ENCODE results near the gene ATG12.
"Not testable (repeated sequence)": the region's sequence is repeated elsewhere in the genome, so short reads cannot be mapped to it uniquely, and the experiment has no call there.

ATG12 gene

DNA sequence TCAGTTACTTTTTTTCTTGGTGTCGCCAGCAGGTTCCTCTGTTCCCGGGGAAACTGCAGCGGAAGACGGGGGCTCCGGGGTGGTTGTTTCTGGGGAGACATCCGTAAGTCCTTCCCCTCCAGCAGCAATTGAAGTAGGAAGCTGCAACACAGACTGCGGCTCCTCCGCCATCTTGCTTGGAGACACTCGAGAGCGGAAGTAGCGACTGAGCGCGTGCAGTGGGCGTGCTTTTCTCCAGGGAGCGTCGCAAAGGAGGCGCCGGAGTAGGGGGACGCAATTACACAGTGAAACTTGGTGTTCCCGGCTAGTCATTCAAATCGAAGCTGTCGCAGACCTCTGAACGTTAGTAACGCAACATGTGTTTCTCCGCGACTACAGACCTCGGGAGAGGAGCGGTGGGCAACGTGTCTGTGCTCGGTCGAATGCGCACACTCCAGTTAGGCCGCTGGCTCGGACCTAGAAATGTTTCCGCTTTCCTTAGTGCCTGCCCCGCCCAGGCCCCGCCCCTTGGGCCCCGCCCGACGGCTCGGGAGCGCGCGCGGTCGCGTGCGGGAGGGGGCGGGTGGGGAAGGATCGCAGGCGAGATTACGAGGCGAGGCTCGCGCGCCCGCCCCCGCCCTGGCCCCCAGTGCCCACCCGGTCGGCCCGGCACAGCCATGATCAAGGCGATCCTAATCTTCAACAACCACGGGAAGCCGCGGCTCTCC is at the start of gene ATG12, which contains the start of gene AP3S1:
TSS of gene ATG12 (minus strand) at position 184 of the 707 bp plus-strand sequence. CDS start at position 171, 13 bp downstream.
TSS of gene AP3S1 (plus strand) at position 554 of the 707 bp plus-strand sequence. CDS start at position 657, 103 bp downstream.
- Mint-ChIP-seq H3K4me1 (peaks cover 21 to 50% of the 10 kb centered on the region in 2 donors), H3K27ac (peak within 1 kb of the TSS; percentile 98), H3K9me3 (no peaks in the 10 kb centered on the region), H3K36me3 (peaks cover 5 to 9% of the 10 kb centered on the region in 2 donors), H3K27me3 (no peaks in the 10 kb centered on the region), H3K4me3 (peak within 1 kb of the TSS; percentile 94 to 98)
- DNase-seq (peak; percentile 88), ATAC-seq (replicated peaks) (peak; percentile 88 to 90)

DNA sequence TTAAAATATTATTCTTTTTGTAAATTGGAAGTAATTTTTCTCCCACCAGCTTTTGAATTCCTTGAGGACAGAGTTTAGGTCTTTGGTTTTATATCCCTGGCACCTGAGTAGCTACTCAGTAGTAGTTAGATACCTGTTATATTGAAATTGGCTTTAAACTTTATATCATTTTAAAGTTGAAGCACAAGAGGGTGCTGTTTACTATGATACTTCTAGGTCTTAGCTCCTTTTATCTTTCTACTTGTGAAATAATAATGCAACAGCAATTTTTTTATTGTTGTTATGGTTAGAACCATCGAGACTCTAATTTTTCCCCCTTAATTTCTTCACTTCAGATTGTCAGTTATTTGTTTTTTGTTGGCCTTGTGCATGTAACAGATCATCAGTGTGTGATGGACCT is 46.7 kb upstream of the ATG12 start:
- no peak for DNase-seq
- no peaks in the 10 kb centered on the region for H3K27me3 Mint-ChIP-seq
- H3K4me1 Mint-ChIP-seq, result no peaks in the 10 kb centered on the region
- H3K9me3 Mint-ChIP-seq, result no peaks in the 10 kb centered on the region
- ATAC-seq (replicated peaks), result no peak
- peaks cover 0 to 10% of the 10 kb centered on the region in 2 donors for H3K36me3 Mint-ChIP-seq
- H3K27ac Mint-ChIP-seq, result no peak overlapping the region
- no peak overlapping the region for H3K4me3 Mint-ChIP-seq

DNA sequence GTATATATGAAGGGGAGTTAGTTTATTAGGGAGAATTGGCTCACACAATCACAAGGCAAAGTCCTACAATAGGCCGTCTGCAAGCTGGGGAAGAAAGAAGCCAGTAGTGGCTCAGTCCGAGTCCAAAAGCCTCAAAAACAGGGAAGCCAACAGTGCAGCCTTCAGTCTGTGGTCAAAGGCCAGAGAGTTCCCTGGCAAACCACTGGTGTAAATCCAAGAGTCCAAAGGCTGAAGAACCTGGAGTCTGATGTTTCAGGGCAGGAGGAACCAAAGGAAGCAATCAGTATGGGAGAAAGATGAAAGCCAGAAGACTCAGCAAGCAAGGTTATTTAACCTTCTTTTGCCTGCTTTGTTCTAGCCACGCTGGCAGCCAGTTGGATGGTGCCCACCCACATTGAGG is 43.8 kb upstream of the ATG12 start:
- not testable (repeated sequence) for ATAC-seq (replicated peaks); H3K4me1 Mint-ChIP-seq; H3K9me3 Mint-ChIP-seq; H3K27me3 Mint-ChIP-seq; H3K4me3 Mint-ChIP-seq; H3K27ac Mint-ChIP-seq; DNase-seq
- peaks cover 15 to 31% of the 10 kb centered on the region in 2 donors for H3K36me3 Mint-ChIP-seq

DNA sequence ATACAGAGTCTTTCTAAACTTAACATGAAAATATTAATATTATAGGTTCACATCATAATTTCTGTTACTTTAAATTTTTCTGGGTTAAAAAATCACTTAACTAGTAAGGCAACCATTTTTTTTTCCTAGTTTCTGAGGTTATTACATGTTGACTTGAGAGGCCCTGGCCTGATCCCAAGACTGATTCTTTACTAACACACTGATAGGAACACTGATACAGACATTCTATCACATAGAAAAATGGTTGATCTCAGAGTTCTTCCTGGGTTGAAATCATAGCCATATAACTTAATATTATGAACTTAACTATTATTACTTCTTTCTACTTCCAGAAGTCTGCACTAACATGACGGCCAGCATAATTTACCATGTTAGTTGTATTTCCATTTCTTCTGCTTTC is 43.3 kb upstream of the ATG12 start:
- Mint-ChIP-seq H3K27ac (no peak overlapping the region), H3K36me3 (peaks cover 18 to 36% of the 10 kb centered on the region in 2 donors), H3K4me1 (no peaks in the 10 kb centered on the region), H3K27me3 (no peaks in the 10 kb centered on the region), H3K4me3 (no peak overlapping the region), H3K9me3 (peaks cover 0 to 3% of the 10 kb centered on the region in 2 donors)
- DNase-seq, result no peak
- ATAC-seq (replicated peaks), result no peak

DNA sequence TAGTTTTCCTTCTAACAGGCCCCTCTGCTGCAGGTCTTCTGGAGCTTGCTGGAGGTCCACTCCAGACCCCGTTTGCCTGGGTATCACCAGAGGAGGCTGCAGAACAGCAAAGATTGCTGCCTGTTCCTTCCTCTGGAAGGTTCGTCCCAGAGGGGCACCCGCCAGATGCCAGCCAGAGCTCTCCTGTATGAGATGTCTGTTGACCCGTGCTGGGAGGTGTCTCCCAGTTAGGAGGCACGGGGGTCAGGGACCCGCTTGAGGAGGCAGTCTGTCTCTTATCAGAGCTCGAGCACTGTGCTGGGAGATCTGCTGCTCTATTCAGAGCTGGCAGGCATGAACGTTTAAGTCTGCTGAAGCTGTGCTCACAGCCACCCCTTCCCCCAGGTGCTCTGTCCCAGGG is 41.1 kb upstream of the ATG12 start:
- H3K9me3 Mint-ChIP-seq; DNase-seq; H3K4me3 Mint-ChIP-seq; ATAC-seq (replicated peaks); H3K27me3 Mint-ChIP-seq; H3K4me1 Mint-ChIP-seq; H3K27ac Mint-ChIP-seq: not testable (repeated sequence)
- peaks cover 35 to 55% of the 10 kb centered on the region in 2 donors for H3K36me3 Mint-ChIP-seq

DNA sequence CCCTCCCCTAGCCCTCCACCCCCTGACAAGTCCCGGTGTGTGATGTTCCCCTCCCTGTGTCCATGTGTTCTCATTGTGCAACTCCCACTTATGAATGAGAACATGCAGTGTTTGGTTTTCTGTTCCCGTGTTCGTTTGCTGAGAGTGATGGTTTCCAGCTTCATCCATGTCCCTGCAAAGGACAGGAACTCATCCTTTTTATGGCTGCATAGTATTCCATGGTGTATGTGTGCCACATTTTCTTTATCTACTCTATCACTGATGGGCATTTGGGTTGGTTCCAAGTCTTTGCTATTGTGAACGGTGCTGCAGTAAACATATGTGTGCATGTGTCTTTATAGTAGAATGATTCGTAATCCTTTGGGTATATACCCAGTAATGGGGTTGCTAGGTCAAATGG is 36.0 kb upstream of the ATG12 start:
- peaks cover 40 to 57% of the 10 kb centered on the region in 2 donors for H3K36me3 Mint-ChIP-seq
- H3K4me3 Mint-ChIP-seq; DNase-seq; H3K4me1 Mint-ChIP-seq; ATAC-seq (replicated peaks); H3K27me3 Mint-ChIP-seq; H3K27ac Mint-ChIP-seq; H3K9me3 Mint-ChIP-seq: not testable (repeated sequence)

DNA sequence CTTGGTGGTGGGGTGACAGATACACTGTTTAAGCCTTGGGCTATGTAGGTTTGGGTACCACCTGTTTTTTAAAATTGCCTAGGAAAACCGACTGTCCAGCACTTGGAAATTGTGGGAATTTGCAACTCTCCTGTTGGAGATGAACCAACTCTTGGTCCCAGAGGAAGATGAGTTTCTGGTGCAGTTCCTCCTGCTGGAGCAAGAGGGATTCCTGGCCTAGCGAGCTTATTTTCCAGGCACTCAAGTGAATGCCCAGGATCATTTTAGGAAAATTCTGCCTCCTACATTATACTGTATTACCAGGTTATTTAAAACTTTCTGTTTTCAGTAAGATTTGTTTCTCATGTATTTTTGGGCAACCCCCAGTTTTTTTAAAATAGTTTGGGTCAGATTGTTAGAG is 34.1 kb upstream of the ATG12 start:
- peaks cover 0 to 7% of the 10 kb centered on the region in 2 donors for H3K9me3 Mint-ChIP-seq
- DNase-seq, result no peak
- no peak overlapping the region for H3K4me3 Mint-ChIP-seq
- H3K36me3 Mint-ChIP-seq, result peaks cover 44 to 53% of the 10 kb centered on the region in 2 donors
- H3K4me1 Mint-ChIP-seq, result peaks cover 0 to 5% of the 10 kb centered on the region in 2 donors
- no peaks in the 10 kb centered on the region for H3K27me3 Mint-ChIP-seq
- no peak for ATAC-seq (replicated peaks)
- H3K27ac Mint-ChIP-seq, result no peak overlapping the region

DNA sequence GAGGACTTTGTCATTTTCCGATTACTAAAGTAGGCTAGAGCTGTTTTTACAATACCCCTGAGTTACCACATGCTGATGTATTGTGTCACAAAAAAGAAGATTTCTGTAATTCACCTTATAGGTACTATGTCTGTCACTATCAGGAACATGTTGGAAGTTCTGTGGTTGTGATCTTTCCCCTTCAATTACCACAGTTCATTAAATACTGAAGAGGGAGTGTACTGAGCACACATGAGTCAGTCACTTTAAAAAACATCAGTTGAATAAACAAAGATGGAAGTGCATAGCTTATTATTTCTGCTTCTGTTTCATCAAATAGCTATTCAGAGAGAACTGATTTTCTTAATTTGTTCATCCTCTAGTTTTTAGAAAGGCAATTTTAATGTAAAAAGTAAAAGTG is 32.0 kb upstream of the ATG12 start:
- H3K27me3 Mint-ChIP-seq, result no peaks in the 10 kb centered on the region
- peaks cover 0 to 3% of the 10 kb centered on the region in 2 donors for H3K9me3 Mint-ChIP-seq
- peaks cover 0 to 2% of the 10 kb centered on the region in 2 donors for H3K4me1 Mint-ChIP-seq
- H3K27ac Mint-ChIP-seq, result no peak overlapping the region
- peaks cover 31 to 38% of the 10 kb centered on the region in 2 donors for H3K36me3 Mint-ChIP-seq
- DNase-seq (no peak), ATAC-seq (replicated peaks) (no peak)
- no peak overlapping the region for H3K4me3 Mint-ChIP-seq

DNA sequence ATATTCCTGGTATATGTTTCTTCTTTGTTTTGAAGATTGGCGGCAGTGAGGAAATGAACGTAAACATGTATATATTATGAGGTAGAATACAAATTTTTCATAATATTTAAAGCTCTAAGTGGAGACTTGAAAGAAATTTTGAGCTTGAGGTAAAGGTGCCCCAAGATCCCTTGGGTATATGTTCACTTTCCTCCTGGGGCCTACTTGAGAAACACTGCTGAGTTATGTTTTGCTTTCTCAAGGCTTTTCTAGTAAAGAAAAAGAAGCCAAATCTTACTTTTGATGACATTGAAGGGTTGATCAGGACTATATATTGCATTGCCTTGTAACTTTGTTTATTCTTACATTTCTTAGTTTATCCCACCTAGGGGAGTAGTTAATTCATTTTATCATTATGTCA is 31.1 kb upstream of the ATG12 start:
- no peaks in the 10 kb centered on the region for H3K27me3 Mint-ChIP-seq
- H3K4me1 Mint-ChIP-seq, result peaks cover 0 to 2% of the 10 kb centered on the region in 2 donors
- no peak overlapping the region for H3K27ac Mint-ChIP-seq
- peaks cover 0 to 3% of the 10 kb centered on the region in 2 donors for H3K9me3 Mint-ChIP-seq
- peaks cover 24 to 29% of the 10 kb centered on the region in 2 donors for H3K36me3 Mint-ChIP-seq
- no peak overlapping the region for H3K4me3 Mint-ChIP-seq
- DNase-seq, result no peak
- ATAC-seq (replicated peaks), result no peak

DNA sequence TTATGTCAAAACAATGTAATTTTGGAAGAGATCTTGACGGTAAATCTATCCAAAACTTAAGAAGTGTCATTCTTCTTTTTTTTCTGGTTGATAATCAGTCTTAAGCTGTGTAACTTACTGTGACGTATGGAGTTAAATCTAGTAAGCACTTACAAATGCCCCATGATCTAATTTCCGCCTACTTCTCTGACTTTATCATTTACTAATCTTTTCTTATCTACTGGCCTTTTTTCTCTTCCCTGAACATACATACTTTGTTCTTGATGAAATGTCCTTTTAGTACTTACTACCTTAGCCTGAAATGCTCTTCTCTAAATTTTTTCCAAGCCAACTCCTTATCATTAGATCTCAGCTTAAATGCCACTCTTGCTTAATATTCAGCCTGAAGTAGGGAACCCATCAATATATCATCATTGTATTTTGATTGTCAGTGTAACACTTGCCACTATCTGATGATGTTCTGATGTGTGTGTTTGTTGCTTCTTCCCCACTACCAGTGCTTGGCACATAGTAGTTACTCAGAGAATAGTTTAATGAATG is 28.0 kb upstream of the ATG12 start:
- ATAC-seq (replicated peaks), result no peak
- no peak overlapping the region for H3K4me3 Mint-ChIP-seq
- H3K9me3 Mint-ChIP-seq, result no peaks in the 10 kb centered on the region
- H3K27ac Mint-ChIP-seq, result no peak overlapping the region
- no peaks in the 10 kb centered on the region for H3K27me3 Mint-ChIP-seq
- peaks cover 17 to 22% of the 10 kb centered on the region in 2 donors for H3K36me3 Mint-ChIP-seq
- no peak for DNase-seq
- H3K4me1 Mint-ChIP-seq, result peaks cover 6 to 10% of the 10 kb centered on the region in 2 donors

DNA sequence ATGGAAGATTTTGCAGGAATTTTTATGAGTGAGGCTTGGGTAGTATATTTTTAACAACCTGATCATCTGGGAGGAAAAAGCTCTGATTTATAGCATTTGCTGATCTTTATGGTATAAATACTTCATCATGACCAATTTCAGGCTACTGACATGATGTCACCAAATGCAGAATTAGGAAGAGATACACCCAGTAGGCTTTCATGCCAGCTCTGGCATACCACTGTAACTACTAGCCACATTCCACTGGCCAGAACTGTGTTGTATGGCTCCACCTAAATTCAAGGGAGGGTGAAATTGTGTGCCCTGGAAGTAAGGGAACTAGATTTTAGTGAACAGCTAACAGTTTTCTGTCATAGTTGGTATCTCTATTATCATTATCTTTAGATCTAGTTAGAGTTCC is 18.0 kb upstream of the ATG12 start:
- H3K27ac Mint-ChIP-seq, result no peak overlapping the region
- ATAC-seq (replicated peaks) (no peak), DNase-seq (no peak)
- H3K4me1 Mint-ChIP-seq, result peaks cover 16 to 31% of the 10 kb centered on the region in 2 donors
- H3K9me3 Mint-ChIP-seq, result no peaks in the 10 kb centered on the region
- no peak overlapping the region for H3K4me3 Mint-ChIP-seq
- no peaks in the 10 kb centered on the region for H3K27me3 Mint-ChIP-seq
- H3K36me3 Mint-ChIP-seq, result peaks cover 4% of the 10 kb centered on the region in 2 donors

DNA sequence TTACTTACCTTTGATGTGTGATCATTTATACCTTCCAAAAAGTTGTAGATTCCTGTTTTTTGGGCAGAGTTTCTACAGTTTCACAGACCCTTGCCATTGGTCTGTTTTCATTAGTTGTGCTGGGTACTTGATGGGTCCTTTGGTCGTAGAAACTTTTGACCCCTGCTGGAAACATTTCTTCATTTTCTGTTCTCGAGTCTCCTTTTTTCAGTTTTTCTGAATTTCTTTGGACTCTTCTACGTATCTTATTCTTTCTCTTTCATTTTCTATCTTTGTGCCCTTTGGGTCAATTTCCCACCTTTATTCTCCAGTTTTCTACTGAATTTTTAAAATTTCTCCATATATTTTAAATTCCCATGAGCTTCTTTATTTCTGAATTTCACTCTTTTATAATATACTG is 17.0 kb upstream of the ATG12 start:
- H3K27ac Mint-ChIP-seq, result no peak overlapping the region
- DNase-seq (no peak), ATAC-seq (replicated peaks) (no peak)
- H3K4me3 Mint-ChIP-seq, result peak overlapping the region; percentile 51 to 53
- H3K9me3 Mint-ChIP-seq, result peaks cover 7% of the 10 kb centered on the region in 2 donors
- peaks cover 11 to 12% of the 10 kb centered on the region in 2 donors for H3K36me3 Mint-ChIP-seq
- H3K27me3 Mint-ChIP-seq, result no peaks in the 10 kb centered on the region
- H3K4me1 Mint-ChIP-seq, result peaks cover 16 to 37% of the 10 kb centered on the region in 2 donors

DNA sequence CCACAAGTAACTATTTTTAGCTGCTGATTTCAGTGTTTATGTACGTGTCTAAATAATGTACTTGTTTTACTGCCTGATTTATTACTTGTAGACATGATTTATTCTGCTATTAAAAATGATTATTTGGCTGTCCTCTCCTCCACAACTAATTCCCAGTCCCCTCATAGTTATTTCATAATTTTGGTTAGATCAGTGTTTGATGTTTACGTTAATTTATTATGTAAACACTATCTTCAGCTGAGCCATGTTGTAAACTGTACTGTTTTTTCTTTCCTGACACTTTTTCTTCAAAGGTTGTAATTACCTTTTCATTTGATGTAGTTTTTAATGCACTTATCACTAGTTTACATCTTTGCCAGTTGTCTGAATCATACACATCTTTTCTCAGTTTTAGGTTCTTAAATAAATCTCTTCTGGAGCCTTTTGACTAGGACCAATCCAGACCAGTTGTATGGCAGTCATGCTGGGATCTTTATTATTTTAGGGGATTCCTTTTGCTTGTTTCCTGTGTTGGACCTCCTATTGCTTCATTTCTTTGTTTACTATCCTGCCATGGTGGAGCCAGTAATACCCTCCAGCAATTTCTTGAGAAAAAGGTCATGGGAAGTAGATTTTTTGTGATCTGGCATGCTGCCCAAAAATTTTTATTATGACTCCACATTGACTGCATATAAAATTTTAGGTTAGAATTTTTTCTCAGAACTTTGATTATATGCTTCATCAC is 16.4 kb upstream of the ATG12 start:
- Mint-ChIP-seq H3K27ac (no peak overlapping the region), H3K36me3 (peaks cover 14 to 15% of the 10 kb centered on the region in 2 donors), H3K27me3 (no peaks in the 10 kb centered on the region), H3K9me3 (peaks cover 9 to 10% of the 10 kb centered on the region in 2 donors), H3K4me3 (no peak overlapping the region), H3K4me1 (peaks cover 16 to 40% of the 10 kb centered on the region in 2 donors)
- ATAC-seq (replicated peaks), result no peak
- no peak for DNase-seq

DNA sequence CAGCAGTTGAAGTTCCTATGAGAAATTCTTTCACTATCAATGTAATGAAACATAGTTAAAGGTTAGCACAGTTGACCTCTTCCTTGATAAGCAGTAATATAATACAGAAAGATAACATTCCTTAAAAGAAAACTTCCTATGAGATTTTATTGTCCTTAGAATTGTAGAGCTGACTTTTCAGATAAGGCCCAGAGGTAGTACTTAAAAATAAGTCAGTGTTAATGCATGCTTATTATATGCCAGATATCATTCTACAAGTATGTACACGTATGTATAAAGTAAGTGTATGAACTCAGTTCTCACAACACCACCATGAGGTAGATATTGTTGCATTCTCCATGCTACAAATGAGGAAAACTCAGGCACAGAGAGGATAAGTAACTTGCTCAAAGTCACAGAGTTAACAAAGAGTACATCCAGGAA is 15.7 kb upstream of the ATG12 start:
- peaks cover 16 to 40% of the 10 kb centered on the region in 2 donors for H3K4me1 Mint-ChIP-seq
- H3K27me3 Mint-ChIP-seq, result no peaks in the 10 kb centered on the region
- H3K4me3 Mint-ChIP-seq, result no peak overlapping the region
- H3K36me3 Mint-ChIP-seq, result peaks cover 14 to 15% of the 10 kb centered on the region in 2 donors
- peaks cover 9 to 10% of the 10 kb centered on the region in 2 donors for H3K9me3 Mint-ChIP-seq
- H3K27ac Mint-ChIP-seq, result no peak overlapping the region
- ATAC-seq (replicated peaks), result no peak
- no peak for DNase-seq
